Measurements from ENCODE around the gene HELQ. TPM values are rescaled to one million over a fixed set of nuclear protein-coding genes. Genes with fewer than 3 reads are reported as not detected.

Gene HELQ
- total and polyA plus RNA-seq, 9 of the 15 experiments (the other 6 are each of a cell fraction or from before 2014, with no cell fraction given) = 3.5 to 15.2 (median 11.9) TPM

GRCh38 chr4:83372931-83373330, 82.7 kb downstream of the HELQ start (continued):
- TF ChIP-seq ARID4B (CRISPR knock-in tag; IDR thresholded peaks at IDR 0.05) (no peak), GTF3C2 (IDR thresholded peaks at IDR 0.05; ENCODE audit: borderline replicate concordance, extremely low read depth, insufficient read length) (no peak), ZBTB43 (CRISPR knock-in tag; IDR thresholded peaks at IDR 0.05) (no peak), RBM15 (IDR thresholded peaks at IDR 0.05; ENCODE audit: insufficient read depth, low read length) (no peak), TEAD4 (IDR thresholded peaks at IDR 0.05; ENCODE audit: low read length) (no peak), TEAD4 (CRISPR knock-in tag; IDR thresholded peaks at IDR 0.05; ENCODE audit: borderline replicate concordance) (no peak), TBP (optimal IDR thresholded peaks at IDR 0.05; ENCODE audit: low read depth, low read length) (no peak), ZNF143 (CRISPR knock-in tag; IDR thresholded peaks at IDR 0.05) (no peak), ARHGAP35 (IDR thresholded peaks at IDR 0.05; ENCODE audit: partially characterized antibody) (no peak)

Data from K562 (cell line).